HuH-7.5 (cell line): ENCODE measurements around the gene SIRT6.
"Not testable (repeated sequence)": the region's sequence is repeated elsewhere in the genome, so short reads cannot be mapped to it uniquely, and the experiment has no call there.

Source experiments
- DNase-seq: peaks from one replicate; pipeline ENCODE4 v3.0.0; 2011; ENCODE audit warnings: low spot score

The SIRT6 gene

GRCh38 chr19:4135386-4135785 lies 47.0 kb downstream of the SIRT6 start:
- DNase-seq = not testable (repeated sequence)

DNA sequence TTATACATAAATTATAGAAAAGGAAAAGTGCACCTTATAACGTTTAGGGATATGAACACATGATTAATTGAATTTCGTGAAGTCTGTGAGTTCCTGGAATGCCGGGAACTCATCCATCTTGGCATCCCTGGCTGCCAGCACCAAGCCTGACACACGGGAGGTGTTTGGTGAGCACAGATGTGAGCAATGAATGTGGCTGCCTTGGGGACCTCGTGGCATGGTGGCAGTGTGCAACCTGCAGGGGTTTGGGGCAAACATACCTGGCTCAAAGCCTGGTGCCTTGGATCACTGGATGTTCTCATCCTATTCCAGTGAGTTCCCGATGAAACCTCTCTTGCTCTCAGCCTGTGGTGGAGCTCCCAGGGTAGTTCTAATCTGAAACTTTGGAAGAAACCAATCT lies 48.0 kb downstream of the SIRT6 start:
- DNase-seq = no peak

DNA sequence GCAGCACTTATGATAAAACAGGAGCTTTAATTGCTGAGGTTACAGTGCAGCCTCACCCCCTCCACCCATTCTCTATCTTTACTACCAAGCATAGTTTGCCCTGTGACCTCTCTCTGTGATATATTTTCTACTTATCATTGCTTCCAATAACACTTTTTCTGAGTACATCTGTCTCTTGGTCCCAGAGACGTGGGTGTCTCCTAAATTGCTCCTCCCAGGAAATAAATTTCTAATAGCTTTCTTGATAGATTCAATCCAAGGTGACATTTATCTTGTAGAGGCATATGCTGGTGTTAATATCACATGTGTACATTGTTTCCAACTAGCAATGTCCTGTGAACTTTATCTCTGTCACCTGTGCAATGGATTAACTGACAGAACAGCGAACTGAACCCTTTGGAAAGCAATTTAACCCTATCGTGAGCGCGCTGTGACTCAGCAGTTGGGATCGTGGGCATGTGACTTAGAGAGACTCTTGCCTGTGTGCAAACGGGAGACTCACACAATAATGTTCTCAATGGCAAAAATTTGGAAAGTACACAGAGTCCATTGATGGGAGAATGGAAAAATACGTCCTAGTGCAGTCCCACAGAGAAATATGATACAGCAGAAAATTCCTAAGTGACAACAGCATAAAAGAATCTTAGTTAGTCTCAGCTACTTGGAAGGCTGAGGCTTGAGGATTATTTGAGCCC lies 51.5 kb downstream of the SIRT6 start:
- DNase-seq = peak; percentile 51

GRCh38 chr19:4129050-4129449 lies 53.3 kb downstream of the SIRT6 start:
- not testable (repeated sequence) for DNase-seq

GRCh38 chr19:4127322-4127721 lies 55.0 kb downstream of the SIRT6 start:
- DNase-seq = not testable (repeated sequence)

DNA sequence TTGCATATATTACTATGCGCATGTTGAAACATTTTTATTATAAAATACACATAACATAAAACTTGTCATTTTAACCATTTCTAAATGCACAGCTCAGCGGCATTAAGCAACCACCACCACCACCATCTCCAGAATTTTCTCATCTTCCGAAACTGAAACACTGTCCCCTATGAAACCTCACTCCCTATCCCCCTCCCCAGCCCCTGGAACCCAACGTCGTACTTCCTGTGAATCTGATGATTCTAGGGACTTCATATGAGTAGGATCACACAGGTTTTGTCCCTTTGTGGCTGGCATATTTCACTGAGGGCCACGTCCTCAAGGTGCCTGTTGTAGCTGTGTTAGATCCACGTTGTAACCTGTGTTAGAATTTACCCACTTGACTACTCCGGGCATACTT lies 57.7 kb downstream of the SIRT6 start:
- peak; percentile 3 for DNase-seq
